CD14-positive monocyte (primary cell): ENCODE results near the gene INTS14. TPM values are rescaled to one million over a fixed set of nuclear protein-coding genes. Genes with fewer than 3 reads are reported as not detected.

ENCODE experiments used
- DNase-seq, 3 donors: peaks; one replicate each; pipeline ENCODE4 v3.0.0-alpha.2; 2011 to 2022
- H2AFZ ChIP-seq: 2 replicates; pipeline ENCODE4 v1.6.0; 2012; ENCODE audit warnings: mild to moderate bottlenecking, low read depth, low read length, inconsistent platforms; ENCODE audit not compliant: insufficient read depth, poor library complexity, severe bottlenecking
- H3K27ac ChIP-seq, 2 donors: 1 replicate in 1 of 2; 2 replicates in 1 of 2; pipeline ENCODE4 v1.5.1; 2012 to 2013; ENCODE audit warnings: low read length in 2 of 2, control low read depth in 1 of 2, inconsistent platforms in 1 of 2, low read depth in 1 of 2, mild to moderate bottlenecking in 1 of 2
- H3K27me3 ChIP-seq, 2 donors: one replicate each; pipeline versions ENCODE4 v1.6.0 to v1.6.1; 2011 to 2013; ENCODE audit warnings: low read length in 2 of 2; ENCODE audit not compliant: control insufficient read depth in 2 of 2, insufficient read depth in 2 of 2
- H3K36me3 ChIP-seq, 2 donors: replicated peaks in 1 of 2; 1 replicate in 1 of 2; 2 replicates in 1 of 2; pipeline versions ENCODE4 v1.5.1 to v1.6.1; 2012 to 2013; ENCODE audit warnings: low read length in 2 of 2, control low read depth in 1 of 2, inconsistent platforms in 1 of 2, mild to moderate bottlenecking in 1 of 2; ENCODE audit not compliant: insufficient read depth in 2 of 2, control insufficient read depth in 1 of 2
- H3K4me1 ChIP-seq, 2 donors: 1 replicate in 1 of 2; 2 replicates in 1 of 2; pipeline versions ENCODE4 v1.5.1 to v1.6.1; 2012 to 2013; ENCODE audit warnings: low read length in 2 of 2, control low read depth in 1 of 2, inconsistent platforms in 1 of 2, mild to moderate bottlenecking in 1 of 2, moderate library complexity in 1 of 2; ENCODE audit not compliant: insufficient read depth in 2 of 2, control insufficient read depth in 1 of 2
- H3K4me2 ChIP-seq: replicated peaks from 2 replicates; pipeline ENCODE3; 2012; ENCODE audit warnings: low read length, moderate library complexity, mild to moderate bottlenecking; ENCODE audit not compliant: poor library complexity, severe bottlenecking; ENCODE audit errors: extremely low read depth
- H3K4me3 ChIP-seq, 3 experiments: fragments of 200-600 bp in 1 of 3; sonication (generic) in 1 of 3; replicated peaks in 1 of 3; 1 replicate in 2 of 3; 2 replicates in 1 of 3; pipeline ENCODE4 v1.5.1; 2011 to 2013; ENCODE audit warnings: low read length in 3 of 3, mild to moderate bottlenecking in 3 of 3, control low read depth in 2 of 3, low read depth in 2 of 3, inconsistent platforms in 1 of 3, moderate library complexity in 1 of 3
- H3K79me2 ChIP-seq: 2 replicates; pipeline ENCODE4 v1.6.0; 2012; ENCODE audit warnings: mild to moderate bottlenecking, control low read depth, inconsistent platforms, low read length, moderate library complexity; ENCODE audit not compliant: insufficient read depth
- H3K9ac ChIP-seq: 2 replicates; pipeline ENCODE4 v1.6.0; 2017; ENCODE audit warnings: low read length, mild to moderate bottlenecking; ENCODE audit not compliant: insufficient read depth, poor library complexity, severe bottlenecking
- H3K9me3 ChIP-seq, 2 donors: replicated peaks in 1 of 2; 1 replicate in 1 of 2; 2 replicates in 1 of 2; pipeline versions ENCODE4 v1.5.1 to v1.6.1; 2012 to 2013; ENCODE audit warnings: low read length in 2 of 2, control low read depth in 1 of 2; ENCODE audit not compliant: control insufficient read depth in 1 of 2, insufficient read depth in 1 of 2
- H4K20me1 ChIP-seq: 2 replicates; pipeline ENCODE4 v1.6.0; 2012; ENCODE audit warnings: mild to moderate bottlenecking, low read length, control low read depth, moderate library complexity; ENCODE audit not compliant: insufficient read depth
- H3K27ac Mint-ChIP-seq, 7 donors: one replicate each; pipeline ENCODE4 v1.8.0; 2020; ENCODE audit warnings: mild to moderate bottlenecking in 7 of 7, mixed read lengths in 7 of 7, moderate library complexity in 6 of 7, inconsistent platforms in 2 of 7
- H3K27me3 Mint-ChIP-seq, 3 donors: one replicate each; pipeline ENCODE4 v1.8.0; 2021 to 2022; ENCODE audit warnings: low read depth in 3 of 3, mild to moderate bottlenecking in 3 of 3, mixed read lengths in 3 of 3, moderate library complexity in 3 of 3, inconsistent platforms in 1 of 3
- H3K36me3 Mint-ChIP-seq, 2 donors: one replicate each; pipeline ENCODE4 v1.8.0; 2020; ENCODE audit warnings: mixed read lengths in 2 of 2, inconsistent platforms in 1 of 2, mild to moderate bottlenecking in 1 of 2
- H3K4me1 Mint-ChIP-seq: one replicate; pipeline ENCODE4 v1.8.0; 2020; ENCODE audit warnings: mild to moderate bottlenecking, mixed read lengths
- H3K4me3 Mint-ChIP-seq, 2 donors: one replicate each; pipeline ENCODE4 v1.8.0; 2020; ENCODE audit warnings: mild to moderate bottlenecking in 2 of 2, mixed read lengths in 2 of 2, moderate library complexity in 1 of 2
- H3K9me3 Mint-ChIP-seq, 7 donors: one replicate each; pipeline ENCODE4 v1.8.0; 2020 to 2022; ENCODE audit warnings: mixed read lengths in 7 of 7, mild to moderate bottlenecking in 6 of 7, moderate library complexity in 6 of 7, inconsistent platforms in 2 of 7
- WGBS: methylation state at CpG from one replicate; pipeline ENCODE4 v1.1.5; 2013; ENCODE audit warnings: missing lambda C conversion rate; ENCODE audit not compliant: insufficient coverage; 5-methylcytosine and 5-hydroxymethylcytosine counted together
- intact Hi-C, 2 donors: fragments of 100-400 bp; cut with micrococcal nuclease; formaldehyde crosslinking; loops; one replicate each; pipeline versions ENCODE4 v1.15.0 to v1.15.1; 2023
- polyA plus RNA-seq, 3 donors: library from polyadenylated mRNA; depleted of rRNA in 1 of 3; unstranded in 2 of 3; stranded (reverse) in 1 of 3; fragments of 300-500 nt in 2 of 3; fragments of >200 nt in 1 of 3; fragmentation: Illumina TruSeq in 2 of 3; gene quantifications; 1 replicate in 2 of 3; 2 replicates in 1 of 3; pipeline ENCODE4 v1.2.3, GENCODE V29; 2012 to 2021
- TF ChIP-seq, protein P1 (sequence below): fragments of 200-600 bp; IDR thresholded peaks from one replicate; pipeline ENCODE4 v1.8.0; 2022; ENCODE audit warnings: antibody characterized with exemption, mild to moderate bottlenecking

INTS14 gene
- polyA plus RNA-seq, 3 donors: 10.1 to 20.3 (median 12.0) TPM

DNA sequence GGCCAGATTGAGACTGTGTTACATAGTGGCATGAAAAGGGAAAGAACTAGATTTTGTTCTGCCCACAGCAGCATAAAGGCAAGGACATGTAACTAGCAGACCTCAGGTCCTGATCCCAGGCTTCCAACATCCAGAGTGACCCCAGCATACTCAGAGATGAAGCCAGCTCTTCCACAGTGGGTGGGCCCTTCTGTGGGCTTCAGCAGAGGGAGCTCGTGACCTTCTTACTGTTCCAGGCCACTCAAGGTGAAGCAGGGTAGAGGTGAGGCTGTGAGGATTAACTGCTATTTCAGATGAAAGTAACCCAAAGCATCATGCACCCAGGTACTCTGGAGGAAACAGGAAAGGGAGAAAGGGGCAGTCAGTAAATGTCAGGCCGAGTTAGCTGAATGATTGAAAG is 9.9 kb upstream of the INTS14 start:
- Histone ChIP-seq H3K36me3 (peaks cover 0 to 15% of the 10 kb centered on the region in 2 donors), H3K27ac (no peak overlapping the region), H3K4me1 (no peaks in the 10 kb centered on the region), H3K79me2 (no peaks in the 10 kb centered on the region), H3K4me3 (no peak overlapping the region), H3K9ac (no peak overlapping the region), H3K27me3 (no peaks in the 10 kb centered on the region), H3K4me2 (no peak overlapping the region), H4K20me1 (no peaks in the 10 kb centered on the region), H2AFZ (no peak overlapping the region), H3K9me3 (no peaks in the 10 kb centered on the region)
- Mint-ChIP-seq H3K27me3 (no peaks in the 10 kb centered on the region), H3K36me3 (peaks cover 14 to 22% of the 10 kb centered on the region in 2 donors), H3K9me3 (no peaks in the 10 kb centered on the region), H3K4me1 (no peaks in the 10 kb centered on the region), H3K4me3 (no peak overlapping the region), H3K27ac (no peak overlapping the region)
- intact Hi-C loops: no loop called here
- no peak for DNase-seq
- no CpG with 5 or more reads among the region's 2 CpGs for whole genome bisulfite sequencing
- TF ChIP-seq, protein P1, sequence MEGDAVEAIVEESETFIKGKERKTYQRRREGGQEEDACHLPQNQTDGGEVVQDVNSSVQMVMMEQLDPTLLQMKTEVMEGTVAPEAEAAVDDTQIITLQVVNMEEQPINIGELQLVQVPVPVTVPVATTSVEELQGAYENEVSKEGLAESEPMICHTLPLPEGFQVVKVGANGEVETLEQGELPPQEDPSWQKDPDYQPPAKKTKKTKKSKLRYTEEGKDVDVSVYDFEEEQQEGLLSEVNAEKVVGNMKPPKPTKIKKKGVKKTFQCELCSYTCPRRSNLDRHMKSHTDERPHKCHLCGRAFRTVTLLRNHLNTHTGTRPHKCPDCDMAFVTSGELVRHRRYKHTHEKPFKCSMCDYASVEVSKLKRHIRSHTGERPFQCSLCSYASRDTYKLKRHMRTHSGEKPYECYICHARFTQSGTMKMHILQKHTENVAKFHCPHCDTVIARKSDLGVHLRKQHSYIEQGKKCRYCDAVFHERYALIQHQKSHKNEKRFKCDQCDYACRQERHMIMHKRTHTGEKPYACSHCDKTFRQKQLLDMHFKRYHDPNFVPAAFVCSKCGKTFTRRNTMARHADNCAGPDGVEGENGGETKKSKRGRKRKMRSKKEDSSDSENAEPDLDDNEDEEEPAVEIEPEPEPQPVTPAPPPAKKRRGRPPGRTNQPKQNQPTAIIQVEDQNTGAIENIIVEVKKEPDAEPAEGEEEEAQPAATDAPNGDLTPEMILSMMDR: no peak

DNA sequence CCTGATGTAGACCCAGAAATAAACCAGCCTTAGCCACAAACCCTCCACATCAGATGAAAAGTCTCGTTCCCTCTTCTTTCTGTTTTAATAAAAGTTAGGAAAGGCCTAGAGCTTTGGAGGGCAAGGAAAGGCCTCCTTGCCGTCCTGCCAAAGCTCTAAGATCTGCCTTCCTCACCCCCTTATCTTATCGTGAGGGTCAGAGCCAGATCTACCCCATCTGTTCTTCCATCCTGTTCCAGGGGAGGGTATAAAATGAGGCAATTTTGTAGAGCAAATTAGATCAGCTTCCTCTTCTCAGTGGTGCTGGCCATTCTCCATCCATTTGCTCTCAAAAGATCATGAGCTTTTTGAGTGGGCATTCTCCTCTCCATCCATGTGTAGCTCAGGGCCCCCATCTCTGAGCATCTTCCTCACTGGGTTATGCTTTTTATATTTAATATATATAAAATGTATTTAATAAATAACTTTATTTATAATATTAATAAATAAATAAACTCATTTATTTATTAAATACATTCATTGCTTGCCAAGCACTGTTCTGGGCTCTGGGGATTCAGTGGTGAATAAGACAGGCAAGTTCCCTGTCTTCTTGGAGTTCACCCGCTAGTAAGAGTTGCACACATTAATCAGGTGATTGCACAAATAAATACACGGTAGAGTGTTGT is 8.8 kb upstream of the INTS14 start:
- Mint-ChIP-seq H3K27me3 (no peaks in the 10 kb centered on the region), H3K36me3 (peaks cover 8 to 13% of the 10 kb centered on the region in 2 donors), H3K9me3 (no peaks in the 10 kb centered on the region), H3K4me1 (no peaks in the 10 kb centered on the region), H3K4me3 (no peak overlapping the region), H3K27ac (peak overlapping the region in 1 of 7 donors; percentile 18)
- Histone ChIP-seq H3K9ac (no peak overlapping the region), H3K79me2 (no peaks in the 10 kb centered on the region), H3K4me3 (no peak overlapping the region), H3K27ac (no peak overlapping the region), H3K36me3 (peaks cover 0 to 9% of the 10 kb centered on the region in 2 donors), H2AFZ (no peak overlapping the region), H3K27me3 (no peaks in the 10 kb centered on the region), H3K4me1 (no peaks in the 10 kb centered on the region), H3K4me2 (no peak overlapping the region), H3K9me3 (no peaks in the 10 kb centered on the region), H4K20me1 (no peaks in the 10 kb centered on the region)
- TF ChIP-seq, protein P1: no peak
- no peak for DNase-seq
- intact Hi-C loops: no loop called here
- WGBS: no CpG with 5 or more reads among the region's 5 CpGs
